ENCODE data around the gene AKNAD1.
"Not testable (repeated sequence)": the region's sequence is repeated elsewhere in the genome, so short reads cannot be mapped to it uniquely, and the experiment has no call there.

AKNAD1 gene

GRCh38 chr1:108856994-108857393, at the start of gene AKNAD1:
Gene AKNAD1, minus strand, starts transcription at chr1:108857094. Its CDS starts 4,430 bp downstream, at chr1:108852664.
- DNase-seq (ENCODE audit: low spot score) = no peak

- DNase-seq (ENCODE audit: low spot score) = no peak
These were observed 44.2 kb upstream of the AKNAD1 start for GRCh38 chr1:108901106-108901505.

- DNase-seq (ENCODE audit: low spot score) = peak; percentile 57
These were observed 41.2 kb upstream of the AKNAD1 start for GRCh38 chr1:108897865-108898720.

GRCh38 chr1:108896146-108897145, 39.6 kb upstream of the AKNAD1 start:
- DNase-seq (ENCODE audit: low spot score) = no peak

GRCh38 chr1:108893141-108893530, 36.2 kb upstream of the AKNAD1 start:
- DNase-seq (ENCODE audit: low spot score) = no peak

- no peak for DNase-seq (ENCODE audit: low spot score)
These were observed 35.7 kb upstream of the AKNAD1 start for GRCh38 chr1:108892356-108893140.

GRCh38 chr1:108889706-108890384, 33.0 kb upstream of the AKNAD1 start:
- DNase-seq (ENCODE audit: low spot score) = no peak

- DNase-seq (ENCODE audit: low spot score) = not testable (repeated sequence)
These were observed 32.2 kb upstream of the AKNAD1 start for GRCh38 chr1:108889006-108889645.

GRCh38 chr1:108886292-108886691, 29.4 kb upstream of the AKNAD1 start:
- no peak for DNase-seq (ENCODE audit: low spot score)

GRCh38 chr1:108884968-108885367, 28.1 kb upstream of the AKNAD1 start:
- no peak for DNase-seq (ENCODE audit: low spot score)

GRCh38 chr1:108882837-108883236, 25.9 kb upstream of the AKNAD1 start:
- DNase-seq (ENCODE audit: low spot score) = no peak

GRCh38 chr1:108881369-108881768, 24.5 kb upstream of the AKNAD1 start:
- DNase-seq (ENCODE audit: low spot score) = no peak

- no peak for DNase-seq (ENCODE audit: low spot score)
These were observed 24.0 kb upstream of the AKNAD1 start for GRCh38 chr1:108880850-108881249.

GRCh38 chr1:108878678-108879077, 21.8 kb upstream of the AKNAD1 start:
- no peak for DNase-seq (ENCODE audit: low spot score)

- no peak for DNase-seq (ENCODE audit: low spot score)
These were observed 21.2 kb upstream of the AKNAD1 start for GRCh38 chr1:108878160-108878469.

- no peak for DNase-seq (ENCODE audit: low spot score)
These were observed 20.7 kb upstream of the AKNAD1 start for GRCh38 chr1:108877348-108878159.

- no peak for DNase-seq (ENCODE audit: low spot score)
These were observed 14.3 kb upstream of the AKNAD1 start for GRCh38 chr1:108871050-108871724.

GRCh38 chr1:108865316-108865910, 8.5 kb upstream of the AKNAD1 start:
- no peak for DNase-seq (ENCODE audit: low spot score)

- no peak for DNase-seq (ENCODE audit: low spot score)
These were observed 7.1 kb upstream of the AKNAD1 start for GRCh38 chr1:108863984-108864383.
